Esophagus squamous epithelium (tissue), 4 donors: Measurements from ENCODE around the gene TMEM101.

ENCODE experiments used
- CTCF ChIP-seq, 6 experiments: fragments of 450-650 bp in 4 of 6; fragments of 200-600 bp in 2 of 6; sonication (generic) in 2 of 6; IDR thresholded peaks; one replicate each; pipeline ENCODE4 v1.5.1; 2016 to 2019; ENCODE audit warnings: antibody characterized with exemption in 6 of 6, mild to moderate bottlenecking in 4 of 6, moderate library complexity in 4 of 6
- POLR2A ChIP-seq, 4 donors: fragments of 450-650 bp; IDR thresholded peaks; one replicate each; pipeline ENCODE4 v1.6.1; 2017; ENCODE audit warnings: antibody characterized with exemption in 4 of 4, mild to moderate bottlenecking in 4 of 4, moderate library complexity in 3 of 4

- TF ChIP-seq CTCF (IDR thresholded peaks at IDR 0.05) = no peak
- no peak for TF ChIP-seq POLR2A (IDR thresholded peaks at IDR 0.05)
These were observed 52.3 kb downstream of the TMEM101 start for GRCh38 chr17:43962479-43962878.
